Spleen (tissue), 7 donors: ENCODE results near the gene APOE.

Experiments used
- POLR2A ChIP-seq, 3 donors: fragments of 450-650 bp; IDR thresholded peaks; one replicate each; pipeline ENCODE4 v1.5.1; 2017; ENCODE audit warnings: antibody characterized with exemption in 3 of 3, mild to moderate bottlenecking in 1 of 3
- POLR2AphosphoS5 ChIP-seq, 3 donors: sonication (generic); formaldehyde crosslinking; IDR thresholded peaks; one replicate each; pipeline ENCODE4 v1.5.1; 2017; ENCODE audit warnings: antibody characterized with exemption in 3 of 3
- TF ChIP-seq, protein P1 (sequence below), 11 experiments: fragments of 200-600 bp in 7 of 11; fragments of 450-650 bp in 4 of 11; sonication (generic) in 4 of 11; IDR thresholded peaks in 8 of 11; conservative IDR thresholded peaks in 3 of 11; 1 replicate in 7 of 11; 2 replicates in 4 of 11; pipeline versions ENCODE4 v1.4.0 to v1.8.0; 2016 to 2021; ENCODE audit warnings: antibody characterized with exemption in 11 of 11, inconsistent platforms in 4 of 11, mild to moderate bottlenecking in 1 of 11
- donor health status: DM: no; HTN: no; CAD: no; lungs with moderate emphysema.
- donor health status: DM: no; HTN: no; CAD: no.
- donor health status: DM: no; HTN: no; CAD: no.

- TF ChIP-seq, protein P1, sequence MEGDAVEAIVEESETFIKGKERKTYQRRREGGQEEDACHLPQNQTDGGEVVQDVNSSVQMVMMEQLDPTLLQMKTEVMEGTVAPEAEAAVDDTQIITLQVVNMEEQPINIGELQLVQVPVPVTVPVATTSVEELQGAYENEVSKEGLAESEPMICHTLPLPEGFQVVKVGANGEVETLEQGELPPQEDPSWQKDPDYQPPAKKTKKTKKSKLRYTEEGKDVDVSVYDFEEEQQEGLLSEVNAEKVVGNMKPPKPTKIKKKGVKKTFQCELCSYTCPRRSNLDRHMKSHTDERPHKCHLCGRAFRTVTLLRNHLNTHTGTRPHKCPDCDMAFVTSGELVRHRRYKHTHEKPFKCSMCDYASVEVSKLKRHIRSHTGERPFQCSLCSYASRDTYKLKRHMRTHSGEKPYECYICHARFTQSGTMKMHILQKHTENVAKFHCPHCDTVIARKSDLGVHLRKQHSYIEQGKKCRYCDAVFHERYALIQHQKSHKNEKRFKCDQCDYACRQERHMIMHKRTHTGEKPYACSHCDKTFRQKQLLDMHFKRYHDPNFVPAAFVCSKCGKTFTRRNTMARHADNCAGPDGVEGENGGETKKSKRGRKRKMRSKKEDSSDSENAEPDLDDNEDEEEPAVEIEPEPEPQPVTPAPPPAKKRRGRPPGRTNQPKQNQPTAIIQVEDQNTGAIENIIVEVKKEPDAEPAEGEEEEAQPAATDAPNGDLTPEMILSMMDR (IDR thresholded peaks at IDR 0.05 in 8 of 11, conservative IDR thresholded peaks at IDR 0.05 in 3 of 11), result no peak
- TF ChIP-seq POLR2A (IDR thresholded peaks at IDR 0.05), result no peak
- TF ChIP-seq POLR2AphosphoS5 (IDR thresholded peaks at IDR 0.05), result no peak
Observed at GRCh38 chr19:44931541-44931940, 25.9 kb downstream of the APOE start.
